Epithelial cell of esophagus (primary cell): ENCODE data around the gene PROM1.

ENCODE experiments used
- DNase-seq: peaks from one replicate; pipeline ENCODE4 v3.0.0; 2010; ENCODE audit warnings: low read depth
- H3K4me3 ChIP-seq: 2 replicates; pipeline ENCODE4 v1.5.1; 2011; ENCODE audit warnings: mild to moderate bottlenecking, low read length, control low read depth
- CTCF ChIP-seq: IDR thresholded peaks from 2 replicates; pipeline ENCODE4 v1.5.1; 2011; ENCODE audit warnings: low read depth, mild to moderate bottlenecking, low read length, control low read depth, inconsistent platforms; ENCODE audit not compliant: insufficient read depth; ENCODE audit errors: missing control alignments

The PROM1 gene

GRCh38 chr4:16031546-16032395, 52.1 kb downstream of the PROM1 start:
- no peak overlapping the region for H3K4me3 ChIP-seq
- no peak for TF ChIP-seq CTCF
- no peak for DNase-seq

GRCh38 chr4:16029886-16030285, 53.9 kb downstream of the PROM1 start:
- no peak overlapping the region for H3K4me3 ChIP-seq
- no peak for TF ChIP-seq CTCF
- DNase-seq: no peak

- no peak for DNase-seq
- H3K4me3 ChIP-seq: no peak overlapping the region
These were observed 54.6 kb downstream of the PROM1 start for GRCh38 chr4:16029262-16029661.

GRCh38 chr4:16027626-16028025, 56.2 kb downstream of the PROM1 start:
- TF ChIP-seq CTCF: no peak
- H3K4me3 ChIP-seq: no peak overlapping the region
- DNase-seq: no peak

More at GRCh38 chr4:16029262-16029661, 54.6 kb downstream of the PROM1 start:
- no peak for TF ChIP-seq CTCF

GRCh38 chr4:16027114-16027513, 56.7 kb downstream of the PROM1 start:
- no peak overlapping the region for H3K4me3 ChIP-seq
- DNase-seq: peak; percentile 48
- TF ChIP-seq CTCF: no peak

GRCh38 chr4:16026160-16026761, 57.6 kb downstream of the PROM1 start:
- no peak overlapping the region for H3K4me3 ChIP-seq
- peak; percentile 69 for DNase-seq
- TF ChIP-seq CTCF: peak; percentile 69
